ENCODE measurements around the gene MLEC.

MLEC gene

GRCh38 chr12:120670667-120671066 lies 16.3 kb upstream of the MLEC start:
- Histone ChIP-seq H3K27ac (replicated peaks) (no peak overlapping the region), H3K4me3 (replicated peaks; ENCODE audit: insufficient read depth, low read length) (no peak overlapping the region), H3K27me3 (ENCODE audit: insufficient read depth, poor library complexity, severe bottlenecking) (no peaks in the 10 kb centered on the region)
- no peak for DNase-seq (ENCODE audit: low read depth in 1 of 2, low spot score in 1 of 2)
- TF ChIP-seq POLR2AphosphoS5 (IDR thresholded peaks at IDR 0.05; ENCODE audit: low read depth) (no peak), SPI1 (IDR thresholded peaks at IDR 0.05; ENCODE audit: borderline replicate concordance, low read depth) (no peak), REST (IDR thresholded peaks at IDR 0.05; ENCODE audit: insufficient replicate concordance, low read depth) (no peak), GABPA (IDR thresholded peaks at IDR 0.05; ENCODE audit: low read depth) (no peak)
- TF ChIP-seq, protein P1, sequence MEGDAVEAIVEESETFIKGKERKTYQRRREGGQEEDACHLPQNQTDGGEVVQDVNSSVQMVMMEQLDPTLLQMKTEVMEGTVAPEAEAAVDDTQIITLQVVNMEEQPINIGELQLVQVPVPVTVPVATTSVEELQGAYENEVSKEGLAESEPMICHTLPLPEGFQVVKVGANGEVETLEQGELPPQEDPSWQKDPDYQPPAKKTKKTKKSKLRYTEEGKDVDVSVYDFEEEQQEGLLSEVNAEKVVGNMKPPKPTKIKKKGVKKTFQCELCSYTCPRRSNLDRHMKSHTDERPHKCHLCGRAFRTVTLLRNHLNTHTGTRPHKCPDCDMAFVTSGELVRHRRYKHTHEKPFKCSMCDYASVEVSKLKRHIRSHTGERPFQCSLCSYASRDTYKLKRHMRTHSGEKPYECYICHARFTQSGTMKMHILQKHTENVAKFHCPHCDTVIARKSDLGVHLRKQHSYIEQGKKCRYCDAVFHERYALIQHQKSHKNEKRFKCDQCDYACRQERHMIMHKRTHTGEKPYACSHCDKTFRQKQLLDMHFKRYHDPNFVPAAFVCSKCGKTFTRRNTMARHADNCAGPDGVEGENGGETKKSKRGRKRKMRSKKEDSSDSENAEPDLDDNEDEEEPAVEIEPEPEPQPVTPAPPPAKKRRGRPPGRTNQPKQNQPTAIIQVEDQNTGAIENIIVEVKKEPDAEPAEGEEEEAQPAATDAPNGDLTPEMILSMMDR (IDR thresholded peaks at IDR 0.05; ENCODE audit: insufficient read depth, low read length), result no peak

GRCh38 chr12:120674097-120674636 lies 12.8 kb upstream of the MLEC start:
- no peak for DNase-seq (ENCODE audit: low read depth in 1 of 2, low spot score in 1 of 2)
- Histone ChIP-seq H3K27me3 (ENCODE audit: insufficient read depth, poor library complexity, severe bottlenecking) (no peaks in the 10 kb centered on the region), H3K4me3 (replicated peaks; ENCODE audit: insufficient read depth, low read length) (no peak overlapping the region), H3K27ac (replicated peaks) (no peak overlapping the region)
- TF ChIP-seq REST (IDR thresholded peaks at IDR 0.05; ENCODE audit: insufficient replicate concordance, low read depth), result no peak
- no peak for TF ChIP-seq SPI1 (IDR thresholded peaks at IDR 0.05; ENCODE audit: borderline replicate concordance, low read depth)
- no peak for TF ChIP-seq GABPA (IDR thresholded peaks at IDR 0.05; ENCODE audit: low read depth)
- TF ChIP-seq, protein P1 (IDR thresholded peaks at IDR 0.05; ENCODE audit: insufficient read depth, low read length), result no peak
- no peak for TF ChIP-seq POLR2AphosphoS5 (IDR thresholded peaks at IDR 0.05; ENCODE audit: low read depth)

GRCh38 chr12:120677765-120678473 lies 9.0 kb upstream of the MLEC start:
- Histone ChIP-seq H3K27me3 (ENCODE audit: insufficient read depth, poor library complexity, severe bottlenecking) (no peaks in the 10 kb centered on the region), H3K27ac (replicated peaks) (no peak overlapping the region; the same call in 1 of the 2 replicates), H3K4me3 (replicated peaks; ENCODE audit: insufficient read depth, low read length) (no peak overlapping the region)
- no peak for TF ChIP-seq SPI1 (IDR thresholded peaks at IDR 0.05; ENCODE audit: borderline replicate concordance, low read depth)
- TF ChIP-seq GABPA (IDR thresholded peaks at IDR 0.05; ENCODE audit: low read depth), result no peak
- TF ChIP-seq, protein P1 (IDR thresholded peaks at IDR 0.05; ENCODE audit: insufficient read depth, low read length), result no peak
- no peak for TF ChIP-seq REST (IDR thresholded peaks at IDR 0.05; ENCODE audit: insufficient replicate concordance, low read depth)
- TF ChIP-seq POLR2AphosphoS5 (IDR thresholded peaks at IDR 0.05; ENCODE audit: low read depth), result no peak
- DNase-seq (ENCODE audit: low read depth in 1 of 2, low spot score in 1 of 2), result peak in 1 of 2 experiments; percentile 13
